ENCODE data around the gene NBEA. TPM values are rescaled to one million over a fixed set of nuclear protein-coding genes. Genes with fewer than 3 reads are reported as not detected.

The NBEA gene
- total RNA-seq, 1 experiment from 2014 or later, result not detected

- no peak for DNase-seq (ENCODE audit: low spot score)
These were observed 559.7 kb downstream of the NBEA start for GRCh38 chr13:35501661-35502235.

GRCh38 chr13:35502456-35502855 is 560.4 kb downstream of the NBEA start:
- no peak for DNase-seq (ENCODE audit: low spot score)

- DNase-seq (ENCODE audit: low spot score), result no peak
These were observed 570.3 kb downstream of the NBEA start for GRCh38 chr13:35512271-35512920.

GRCh38 chr13:35514061-35514477 is 572.0 kb downstream of the NBEA start:
- DNase-seq (ENCODE audit: low spot score), result no peak

GRCh38 chr13:35514801-35515502 is 572.9 kb downstream of the NBEA start:
- DNase-seq (ENCODE audit: low spot score), result no peak

GRCh38 chr13:35518337-35518946 is 576.4 kb downstream of the NBEA start:
- no peak for DNase-seq (ENCODE audit: low spot score)

GRCh38 chr13:35524171-35524570 is 582.1 kb downstream of the NBEA start:
- DNase-seq (ENCODE audit: low spot score), result no peak

- DNase-seq (ENCODE audit: low spot score), result no peak
These were observed 584.5 kb downstream of the NBEA start for GRCh38 chr13:35526577-35526976.

GRCh38 chr13:35527451-35527850 is 585.4 kb downstream of the NBEA start:
- no peak for DNase-seq (ENCODE audit: low spot score)

- no peak for DNase-seq (ENCODE audit: low spot score)
These were observed 588.1 kb downstream of the NBEA start for GRCh38 chr13:35530147-35530546.

GRCh38 chr13:35530581-35530980 is 588.5 kb downstream of the NBEA start:
- no peak for DNase-seq (ENCODE audit: low spot score)

GRCh38 chr13:35531526-35531925 is 589.5 kb downstream of the NBEA start:
- no peak for DNase-seq (ENCODE audit: low spot score)

- no peak for DNase-seq (ENCODE audit: low spot score)
These were observed 592.3 kb downstream of the NBEA start for GRCh38 chr13:35534343-35534742.

- no peak for DNase-seq (ENCODE audit: low spot score)
These were observed 606.7 kb downstream of the NBEA start for GRCh38 chr13:35548790-35549189.

GRCh38 chr13:35549481-35549880 is 607.4 kb downstream of the NBEA start:
- DNase-seq (ENCODE audit: low spot score), result no peak

- no peak for DNase-seq (ENCODE audit: low spot score)
These were observed 610.2 kb downstream of the NBEA start for GRCh38 chr13:35552172-35552844.

GRCh38 chr13:35554972-35555623 is 613.0 kb downstream of the NBEA start:
- no peak for DNase-seq (ENCODE audit: low spot score)

- no peak for DNase-seq (ENCODE audit: low spot score)
These were observed 615.4 kb downstream of the NBEA start for GRCh38 chr13:35557475-35557874.

GRCh38 chr13:35561540-35561939 is 619.5 kb downstream of the NBEA start:
- DNase-seq (ENCODE audit: low spot score), result no peak

GRCh38 chr13:35565273-35565672 is 623.2 kb downstream of the NBEA start:
- DNase-seq (ENCODE audit: low spot score), result no peak

GRCh38 chr13:35566340-35566739 is 624.3 kb downstream of the NBEA start:
- no peak for DNase-seq (ENCODE audit: low spot score)
